ENCODE data around the gene RBM33.
"Not testable (repeated sequence)": the region's sequence is repeated elsewhere in the genome, so short reads cannot be mapped to it uniquely, and the experiment has no call there.

RBM33 gene

GRCh38 chr7:155686620-155687324 lies 42.3 kb downstream of the RBM33 start:
- H3K9me3 Mint-ChIP-seq; DNase-seq (ENCODE audit: low spot score in 2 of 2); H3K27ac Mint-ChIP-seq (ENCODE audit: low read depth); ATAC-seq (replicated peaks; ENCODE audit: extremely low read depth, poor library complexity, severe bottlenecking); H3K4me3 Mint-ChIP-seq; H3K27me3 Mint-ChIP-seq: not testable (repeated sequence)
- peaks cover 44% of the 10 kb centered on the region for H3K36me3 Mint-ChIP-seq (ENCODE audit: insufficient read depth)
- H3K4me1 Mint-ChIP-seq = peaks cover 73% of the 10 kb centered on the region

- H3K9me3 Mint-ChIP-seq; ATAC-seq (replicated peaks; ENCODE audit: extremely low read depth, poor library complexity, severe bottlenecking); DNase-seq (ENCODE audit: low spot score in 2 of 2); H3K27ac Mint-ChIP-seq (ENCODE audit: low read depth); H3K27me3 Mint-ChIP-seq; H3K4me3 Mint-ChIP-seq: not testable (repeated sequence)
- Mint-ChIP-seq H3K4me1 (peaks cover 69% of the 10 kb centered on the region), H3K36me3 (ENCODE audit: insufficient read depth) (peaks cover 34% of the 10 kb centered on the region)
Observed at GRCh38 chr7:155688237-155688636, 43.8 kb downstream of the RBM33 start.

- Mint-ChIP-seq H3K36me3 (ENCODE audit: insufficient read depth) (peaks cover 21% of the 10 kb centered on the region), H3K4me1 (peaks cover 64% of the 10 kb centered on the region)
- ATAC-seq (replicated peaks; ENCODE audit: extremely low read depth, poor library complexity, severe bottlenecking); H3K9me3 Mint-ChIP-seq; DNase-seq (ENCODE audit: low spot score in 2 of 2); H3K27ac Mint-ChIP-seq (ENCODE audit: low read depth); H3K27me3 Mint-ChIP-seq; H3K4me3 Mint-ChIP-seq: not testable (repeated sequence)
Observed at GRCh38 chr7:155690655-155691054, 46.2 kb downstream of the RBM33 start.

GRCh38 chr7:155692317-155692716 lies 47.9 kb downstream of the RBM33 start:
- Mint-ChIP-seq H3K4me1 (peaks cover 74% of the 10 kb centered on the region), H3K4me3 (no peak overlapping the region), H3K36me3 (ENCODE audit: insufficient read depth) (peaks cover 15% of the 10 kb centered on the region), H3K27me3 (no peaks in the 10 kb centered on the region), H3K9me3 (no peaks in the 10 kb centered on the region), H3K27ac (ENCODE audit: low read depth) (no peak overlapping the region)
- DNase-seq (ENCODE audit: low spot score in 2 of 2) (no peak), ATAC-seq (replicated peaks; ENCODE audit: extremely low read depth, poor library complexity, severe bottlenecking) (no peak)

- peaks cover 74% of the 10 kb centered on the region for H3K4me1 Mint-ChIP-seq
- H3K4me3 Mint-ChIP-seq = no peak overlapping the region
- ATAC-seq (replicated peaks; ENCODE audit: extremely low read depth, poor library complexity, severe bottlenecking) (no peak), DNase-seq (ENCODE audit: low spot score in 2 of 2) (no peak)
- no peak overlapping the region for H3K27ac Mint-ChIP-seq (ENCODE audit: low read depth)
- no peaks in the 10 kb centered on the region for H3K27me3 Mint-ChIP-seq
- H3K9me3 Mint-ChIP-seq = no peaks in the 10 kb centered on the region
- H3K36me3 Mint-ChIP-seq (ENCODE audit: insufficient read depth) = peaks cover 12% of the 10 kb centered on the region
Observed at GRCh38 chr7:155693826-155694225, 49.4 kb downstream of the RBM33 start.

- Mint-ChIP-seq H3K36me3 (ENCODE audit: insufficient read depth) (peaks cover 11% of the 10 kb centered on the region), H3K4me3 (no peak overlapping the region), H3K9me3 (no peaks in the 10 kb centered on the region), H3K27ac (ENCODE audit: low read depth) (no peak overlapping the region), H3K4me1 (peaks cover 74% of the 10 kb centered on the region), H3K27me3 (no peaks in the 10 kb centered on the region)
- DNase-seq (ENCODE audit: low spot score in 2 of 2) = no peak
- no peak for ATAC-seq (replicated peaks; ENCODE audit: extremely low read depth, poor library complexity, severe bottlenecking)
Observed at GRCh38 chr7:155694851-155695250, 50.4 kb downstream of the RBM33 start.

GRCh38 chr7:155696747-155697146 lies 52.3 kb downstream of the RBM33 start:
- DNase-seq (ENCODE audit: low spot score in 2 of 2) = no peak
- Mint-ChIP-seq H3K9me3 (no peaks in the 10 kb centered on the region), H3K27ac (ENCODE audit: low read depth) (peak overlapping the region; percentile 2), H3K4me3 (no peak overlapping the region), H3K36me3 (ENCODE audit: insufficient read depth) (peaks cover 16% of the 10 kb centered on the region), H3K27me3 (no peaks in the 10 kb centered on the region), H3K4me1 (peaks cover 63% of the 10 kb centered on the region)
- ATAC-seq (replicated peaks; ENCODE audit: extremely low read depth, poor library complexity, severe bottlenecking) = no peak

- H3K27ac Mint-ChIP-seq (ENCODE audit: low read depth) = no peak overlapping the region
- no peaks in the 10 kb centered on the region for H3K27me3 Mint-ChIP-seq
- H3K4me1 Mint-ChIP-seq = peaks cover 58% of the 10 kb centered on the region
- H3K36me3 Mint-ChIP-seq (ENCODE audit: insufficient read depth) = peaks cover 30% of the 10 kb centered on the region
- no peaks in the 10 kb centered on the region for H3K9me3 Mint-ChIP-seq
- H3K4me3 Mint-ChIP-seq = no peak overlapping the region
- DNase-seq (ENCODE audit: low spot score in 2 of 2) = no peak
- no peak for ATAC-seq (replicated peaks; ENCODE audit: extremely low read depth, poor library complexity, severe bottlenecking)
Observed at GRCh38 chr7:155698633-155699032, 54.2 kb downstream of the RBM33 start.

- Mint-ChIP-seq H3K27me3 (no peaks in the 10 kb centered on the region), H3K4me3 (no peak overlapping the region), H3K27ac (ENCODE audit: low read depth) (peak overlapping the region; percentile 71), H3K4me1 (peaks cover 54% of the 10 kb centered on the region), H3K36me3 (ENCODE audit: insufficient read depth) (peaks cover 34% of the 10 kb centered on the region), H3K9me3 (no peaks in the 10 kb centered on the region)
- no peak for DNase-seq (ENCODE audit: low spot score in 2 of 2)
- ATAC-seq (replicated peaks; ENCODE audit: extremely low read depth, poor library complexity, severe bottlenecking) = no peak
Observed at GRCh38 chr7:155699180-155699579, 54.7 kb downstream of the RBM33 start.

- Mint-ChIP-seq H3K4me1 (peaks cover 48% of the 10 kb centered on the region), H3K4me3 (no peak overlapping the region), H3K36me3 (ENCODE audit: insufficient read depth) (peaks cover 35% of the 10 kb centered on the region), H3K27ac (ENCODE audit: low read depth) (no peak overlapping the region), H3K27me3 (no peaks in the 10 kb centered on the region), H3K9me3 (no peaks in the 10 kb centered on the region)
- DNase-seq (ENCODE audit: low spot score in 2 of 2) (no peak), ATAC-seq (replicated peaks; ENCODE audit: extremely low read depth, poor library complexity, severe bottlenecking) (no peak)
Observed at GRCh38 chr7:155700847-155701246, 56.4 kb downstream of the RBM33 start.

- Mint-ChIP-seq H3K4me3 (no peak overlapping the region), H3K27me3 (no peaks in the 10 kb centered on the region), H3K4me1 (peaks cover 42% of the 10 kb centered on the region), H3K36me3 (ENCODE audit: insufficient read depth) (peaks cover 46% of the 10 kb centered on the region), H3K27ac (ENCODE audit: low read depth) (peak overlapping the region; percentile 1), H3K9me3 (no peaks in the 10 kb centered on the region)
- ATAC-seq (replicated peaks; ENCODE audit: extremely low read depth, poor library complexity, severe bottlenecking) (no peak), DNase-seq (ENCODE audit: low spot score in 2 of 2) (no peak)
Observed at GRCh38 chr7:155701972-155702544, 57.6 kb downstream of the RBM33 start.

- no peaks in the 10 kb centered on the region for H3K27me3 Mint-ChIP-seq
- H3K4me3 Mint-ChIP-seq = no peak overlapping the region
- peaks cover 49% of the 10 kb centered on the region for H3K36me3 Mint-ChIP-seq (ENCODE audit: insufficient read depth)
- H3K27ac Mint-ChIP-seq (ENCODE audit: low read depth) = peak overlapping the region; percentile 1
- no peaks in the 10 kb centered on the region for H3K9me3 Mint-ChIP-seq
- ATAC-seq (replicated peaks; ENCODE audit: extremely low read depth, poor library complexity, severe bottlenecking) (no peak), DNase-seq (ENCODE audit: low spot score in 2 of 2) (no peak)
- peaks cover 36% of the 10 kb centered on the region for H3K4me1 Mint-ChIP-seq
Observed at GRCh38 chr7:155702616-155703015, 58.2 kb downstream of the RBM33 start.

GRCh38 chr7:155705623-155706360 lies 61.3 kb downstream of the RBM33 start:
- no peaks in the 10 kb centered on the region for H3K27me3 Mint-ChIP-seq
- no peaks in the 10 kb centered on the region for H3K9me3 Mint-ChIP-seq
- H3K4me1 Mint-ChIP-seq = peaks cover 12% of the 10 kb centered on the region
- H3K36me3 Mint-ChIP-seq (ENCODE audit: insufficient read depth) = peaks cover 54% of the 10 kb centered on the region
- ATAC-seq (replicated peaks; ENCODE audit: extremely low read depth, poor library complexity, severe bottlenecking) (no peak), DNase-seq (ENCODE audit: low spot score in 2 of 2) (no peak)
- peak overlapping the region; percentile 55 for H3K27ac Mint-ChIP-seq (ENCODE audit: low read depth)
- no peak overlapping the region for H3K4me3 Mint-ChIP-seq

Measured in central memory CD8-positive, alpha-beta T cell (primary cell).